Type B pancreatic cell (in vitro differentiated cells): ENCODE data around the gene RHBDL1. TPM values are rescaled to one million over a fixed set of nuclear protein-coding genes. Genes with fewer than 3 reads are reported as not detected.

Experiments
- DNase-seq: peaks from one replicate; pipeline ENCODE4 v3.0.0; 2021; ENCODE audit warnings: mixed read lengths; ENCODE audit not compliant: unreplicated experiment; ENCODE audit errors: extremely low spot score
- H3K27ac Mint-ChIP-seq: 2 replicates; pipeline ENCODE4 v1.8.0; 2021; ENCODE audit warnings: mild to moderate bottlenecking, mixed read lengths
- H3K27me3 Mint-ChIP-seq: 2 replicates; pipeline ENCODE4 v1.8.0; 2021; ENCODE audit warnings: mixed read lengths
- H3K36me3 Mint-ChIP-seq: 2 replicates; pipeline ENCODE4 v1.8.0; 2021; ENCODE audit warnings: mixed read lengths
- H3K4me1 Mint-ChIP-seq: one replicate; pipeline ENCODE4 v1.8.0; 2021; ENCODE audit warnings: mixed read lengths; ENCODE audit not compliant: unreplicated experiment
- H3K4me3 Mint-ChIP-seq: 2 replicates; pipeline ENCODE4 v1.8.0; 2021; ENCODE audit warnings: mild to moderate bottlenecking, mixed read lengths
- H3K9me3 Mint-ChIP-seq: 2 replicates; pipeline ENCODE4 v1.8.0; 2021; ENCODE audit warnings: mixed read lengths
- CTCF ChIP-seq: fragments of 200-600 bp; sonication (generic); conservative IDR thresholded peaks from 2 replicates; pipeline ENCODE4 v1.5.0; 2021; ENCODE audit warnings: antibody characterized with exemption, mild to moderate bottlenecking
- total RNA-seq: library from RNA; stranded (reverse); gene quantifications from 2 replicates; pipeline ENCODE4 v1.2.1, GENCODE V29; 2021; ENCODE audit warnings: low replicate concordance

Gene RHBDL1
- total RNA-seq, 1 donor from 2014 or later, result 2.7 TPM

DNA sequence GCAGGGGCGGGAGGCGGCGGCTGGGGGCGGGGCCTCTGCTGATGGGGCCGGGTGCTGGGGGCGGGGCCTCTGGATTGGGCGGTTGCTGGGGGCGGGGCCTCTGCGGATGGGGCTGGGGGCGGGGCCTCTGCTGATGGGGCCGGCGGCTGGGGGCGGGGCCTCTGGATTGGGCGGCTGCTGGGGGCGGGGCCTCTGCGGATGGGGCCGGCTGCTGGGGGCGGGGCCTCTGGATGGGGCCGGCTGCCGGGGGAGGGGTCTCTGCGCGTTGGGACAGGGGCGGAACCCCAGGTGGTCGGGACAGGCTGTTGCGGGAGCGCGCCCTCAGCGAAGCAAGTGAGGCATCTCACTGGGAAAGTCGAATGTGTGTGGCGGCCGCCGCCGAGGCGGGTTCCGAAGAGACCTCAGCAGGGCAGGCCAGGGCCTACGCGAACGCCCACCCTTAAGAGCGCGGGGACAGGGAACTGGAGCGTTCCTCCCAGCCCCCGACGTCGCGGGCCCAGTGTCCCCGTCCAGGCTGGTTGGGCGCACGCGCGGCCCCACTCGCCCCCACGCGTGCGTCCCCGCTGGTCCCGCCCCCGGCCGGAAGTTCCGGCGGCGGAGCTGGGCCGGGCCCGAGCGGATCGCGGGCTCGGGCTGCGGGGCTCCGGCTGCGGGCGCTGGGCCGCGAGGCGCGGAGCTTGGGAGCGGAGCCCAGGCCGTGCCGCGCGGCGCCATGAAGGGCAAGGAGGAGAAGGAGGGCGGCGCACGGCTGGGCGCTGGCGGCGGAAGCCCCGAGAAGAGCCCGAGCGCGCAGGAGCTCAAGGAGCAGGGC lies 4.5 kb downstream of the RHBDL1 start, which contains the start of gene STUB1:
Gene STUB1 (plus strand): TSS at position 597 of the 811 bp plus-strand sequence. CDS start 116 bp downstream, at position 713.
- no peaks in the 10 kb centered on the region for H3K9me3 Mint-ChIP-seq
- H3K36me3 Mint-ChIP-seq, result peaks cover 4% of the 10 kb centered on the region
- peaks cover 3% of the 10 kb centered on the region for H3K27me3 Mint-ChIP-seq
- H3K4me3 Mint-ChIP-seq, result peak within 1 kb of the TSS; percentile 89
- H3K4me1 Mint-ChIP-seq, result peaks cover 3% of the 10 kb centered on the region
- peak within 1 kb of the TSS; percentile 72 for H3K27ac Mint-ChIP-seq
- DNase-seq, result peak; percentile 95
- no peak for TF ChIP-seq CTCF

- H3K27me3 Mint-ChIP-seq, result no peaks in the 10 kb centered on the region
- H3K27ac Mint-ChIP-seq, result peak overlapping the region; percentile 72
- no peak for DNase-seq
- no peaks in the 10 kb centered on the region for H3K9me3 Mint-ChIP-seq
- peak overlapping the region; percentile 84 for H3K4me3 Mint-ChIP-seq
- peaks cover 3% of the 10 kb centered on the region for H3K4me1 Mint-ChIP-seq
- peaks cover 4% of the 10 kb centered on the region for H3K36me3 Mint-ChIP-seq
- TF ChIP-seq CTCF, result no peak
These were observed 5.1 kb downstream of the RHBDL1 start for GRCh38 chr16:680625-680945.

DNA sequence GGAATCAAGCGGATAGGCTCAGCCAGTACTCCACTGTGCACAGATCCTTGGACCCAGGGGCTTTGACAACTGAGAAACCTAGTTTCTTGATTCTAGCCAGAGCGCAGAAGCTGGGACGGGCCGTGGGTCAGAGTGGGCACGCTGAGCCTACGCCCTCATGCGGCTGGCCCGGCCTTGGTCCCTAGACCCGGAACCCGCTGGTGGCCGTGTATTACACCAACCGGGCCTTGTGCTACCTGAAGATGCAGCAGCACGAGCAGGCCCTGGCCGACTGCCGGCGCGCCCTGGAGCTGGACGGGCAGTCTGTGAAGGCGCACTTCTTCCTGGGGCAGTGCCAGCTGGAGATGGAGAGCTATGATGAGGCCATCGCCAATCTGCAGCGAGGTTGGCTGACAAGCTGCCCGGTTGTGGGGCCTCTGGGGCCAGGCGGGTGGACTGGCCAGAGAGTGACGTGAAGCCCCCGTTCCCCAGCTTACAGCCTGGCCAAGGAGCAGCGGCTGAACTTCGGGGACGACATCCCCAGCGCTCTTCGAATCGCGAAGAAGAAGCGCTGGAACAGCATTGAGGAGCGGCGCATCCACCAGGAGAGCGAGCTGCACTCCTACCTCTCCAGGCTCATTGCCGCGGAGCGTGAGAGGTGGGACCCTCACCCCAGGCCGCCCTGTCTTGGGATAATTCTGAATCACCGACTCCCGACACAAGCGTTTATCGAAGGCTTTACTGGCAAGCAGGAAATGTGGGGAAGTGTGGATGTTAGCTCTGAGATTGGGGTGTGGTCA lies 5.7 kb downstream of the RHBDL1 start:
- H3K9me3 Mint-ChIP-seq, result no peaks in the 10 kb centered on the region
- peaks cover 3% of the 10 kb centered on the region for H3K4me1 Mint-ChIP-seq
- peaks cover 4% of the 10 kb centered on the region for H3K36me3 Mint-ChIP-seq
- H3K4me3 Mint-ChIP-seq, result peak overlapping the region; percentile 84
- no peaks in the 10 kb centered on the region for H3K27me3 Mint-ChIP-seq
- DNase-seq, result no peak
- TF ChIP-seq CTCF, result no peak
- peak overlapping the region; percentile 72 for H3K27ac Mint-ChIP-seq

DNA sequence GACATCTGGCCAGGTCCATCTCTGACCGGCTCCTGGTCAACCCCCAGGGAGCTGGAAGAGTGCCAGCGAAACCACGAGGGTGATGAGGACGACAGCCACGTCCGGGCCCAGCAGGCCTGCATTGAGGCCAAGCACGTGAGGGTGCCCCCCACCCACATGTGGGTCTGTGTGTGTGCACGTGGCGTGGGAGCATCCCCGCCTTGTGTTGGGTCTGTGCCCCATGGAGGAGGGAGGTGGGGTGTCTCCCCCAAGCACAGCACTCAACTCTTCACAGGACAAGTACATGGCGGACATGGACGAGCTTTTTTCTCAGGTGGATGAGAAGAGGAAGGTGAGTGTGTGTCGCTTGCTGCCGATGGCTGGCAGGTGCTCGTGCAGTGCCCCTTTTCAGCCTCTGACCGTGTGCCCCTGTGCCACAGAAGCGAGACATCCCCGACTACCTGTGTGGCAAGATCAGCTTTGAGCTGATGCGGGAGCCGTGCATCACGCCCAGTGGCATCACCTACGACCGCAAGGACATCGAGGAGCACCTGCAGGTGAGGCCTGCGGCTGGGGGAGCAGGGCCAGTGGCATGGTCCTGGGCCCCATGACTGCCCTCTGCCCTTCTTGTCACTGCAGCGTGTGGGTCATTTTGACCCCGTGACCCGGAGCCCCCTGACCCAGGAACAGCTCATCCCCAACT lies 6.4 kb downstream of the RHBDL1 start:
- no peaks in the 10 kb centered on the region for H3K9me3 Mint-ChIP-seq
- H3K4me1 Mint-ChIP-seq, result peaks cover 3% of the 10 kb centered on the region
- peak overlapping the region; percentile 9 for H3K27ac Mint-ChIP-seq
- no peaks in the 10 kb centered on the region for H3K27me3 Mint-ChIP-seq
- TF ChIP-seq CTCF, result no peak
- peaks cover 4% of the 10 kb centered on the region for H3K36me3 Mint-ChIP-seq
- no peak for DNase-seq
- H3K4me3 Mint-ChIP-seq, result peak overlapping the region; percentile 84

GRCh38 chr16:682493-683395 lies 7.3 kb downstream of the RHBDL1 start:
- Mint-ChIP-seq H3K27me3 (no peaks in the 10 kb centered on the region), H3K4me1 (peaks cover 3% of the 10 kb centered on the region), H3K27ac (peak overlapping the region; percentile 74), H3K9me3 (no peaks in the 10 kb centered on the region), H3K4me3 (peak overlapping the region; percentile 84), H3K36me3 (peaks cover 4% of the 10 kb centered on the region)
- peak; percentile 18 for TF ChIP-seq CTCF
- DNase-seq, result no peak
